ENCODE measurements around the gene PDE1C.

PDE1C gene

GRCh38 chr7:31935124-31936054, 134.8 kb downstream of the PDE1C start:
- DNase-seq: no peak

GRCh38 chr7:31934551-31934950, 135.7 kb downstream of the PDE1C start:
- no peak for DNase-seq

GRCh38 chr7:31933481-31933880, 136.7 kb downstream of the PDE1C start:
- no peak for DNase-seq

GRCh38 chr7:31926991-31927584, 143.1 kb downstream of the PDE1C start:
- DNase-seq: no peak

DNA sequence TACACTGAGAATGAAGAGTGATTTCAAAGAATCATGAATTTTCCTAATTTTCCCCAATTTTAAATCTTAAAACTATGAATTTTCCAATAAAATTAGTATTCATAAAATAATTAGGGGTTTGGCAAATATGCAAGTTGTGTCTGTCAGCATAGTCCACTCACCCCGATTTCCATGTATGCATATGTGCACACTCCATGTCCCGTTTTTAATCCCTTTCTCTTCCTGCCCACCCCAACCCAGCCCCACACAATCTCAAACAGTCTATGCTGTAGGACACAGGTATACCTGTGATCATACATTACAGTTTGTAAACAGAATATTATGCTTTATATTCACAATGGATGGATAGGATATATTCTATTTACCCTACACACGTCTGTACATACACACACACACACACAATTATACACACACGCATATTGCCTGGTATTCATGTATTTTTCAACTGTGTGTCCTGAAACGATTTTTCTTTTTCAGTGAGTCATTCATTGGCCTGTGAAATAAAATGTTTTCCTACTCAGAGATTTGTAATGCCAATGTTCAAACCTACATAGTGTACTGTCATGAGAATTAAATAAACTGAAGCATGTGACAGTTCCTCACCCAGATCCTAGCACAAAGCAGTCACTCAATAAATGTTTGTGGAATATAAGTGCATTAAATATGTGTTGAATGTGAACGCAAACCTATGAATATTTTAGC, 144.3 kb downstream of the PDE1C start:
- no peak for DNase-seq

DNA sequence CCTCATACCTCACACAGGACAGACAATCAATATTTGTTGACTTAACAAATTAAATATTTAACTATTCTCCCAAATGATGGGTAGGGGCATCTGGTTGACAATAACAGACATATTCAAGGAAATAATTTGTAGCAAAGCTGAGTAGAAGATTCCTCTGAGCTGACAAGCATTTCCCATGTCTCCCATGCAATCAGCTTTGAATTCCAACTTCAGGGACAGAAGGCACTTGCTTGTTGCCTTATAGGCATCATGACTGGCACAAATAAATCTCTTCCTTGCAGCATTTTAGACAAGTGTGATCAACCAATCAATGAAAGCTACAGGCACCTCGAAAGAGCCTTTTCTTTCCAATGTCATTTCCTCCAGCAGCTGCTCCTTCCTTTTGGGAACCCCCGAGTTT, 146.0 kb downstream of the PDE1C start:
- DNase-seq: no peak

DNA sequence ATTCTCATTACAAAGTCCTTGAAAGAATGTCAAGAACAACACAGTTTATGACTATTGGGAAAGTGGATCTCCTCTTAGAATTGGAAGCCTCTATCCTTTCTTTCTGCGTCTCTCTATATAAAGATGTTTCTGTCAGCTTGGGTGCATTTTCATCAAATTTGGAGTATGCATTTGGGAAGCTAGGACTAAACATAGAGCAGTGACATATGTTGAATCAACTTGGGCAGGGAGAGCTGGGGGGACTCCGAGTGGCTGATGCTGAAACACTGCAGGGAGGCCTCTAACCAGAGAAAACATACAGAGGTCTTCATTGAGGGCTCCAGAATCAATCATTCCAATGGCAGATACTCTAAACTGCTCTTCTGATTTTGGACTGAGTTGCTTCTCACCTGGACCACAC, 147.4 kb downstream of the PDE1C start:
- DNase-seq: no peak

DNA sequence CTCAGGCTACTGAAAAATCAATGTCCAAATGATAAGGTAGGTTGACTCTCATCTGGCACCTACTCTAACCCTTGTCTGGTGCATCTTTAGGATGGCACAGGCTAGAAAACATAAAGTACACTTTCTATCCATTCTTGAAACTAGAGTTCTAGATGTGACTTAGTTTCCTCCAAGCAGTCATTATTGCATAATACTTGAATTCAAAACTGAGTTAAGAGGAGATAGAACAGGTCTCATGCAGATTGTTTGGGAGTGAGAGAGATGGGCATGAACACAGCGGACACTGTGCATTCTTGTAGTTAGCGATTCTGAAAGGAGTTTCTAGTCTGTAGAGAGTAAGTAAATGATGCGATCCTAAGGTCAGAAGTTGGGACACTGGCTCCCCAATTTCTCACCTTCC, 149.2 kb downstream of the PDE1C start:
- no peak for DNase-seq

GRCh38 chr7:31919678-31920369, 150.4 kb downstream of the PDE1C start:
- no peak for DNase-seq

GRCh38 chr7:31918706-31919393, 151.4 kb downstream of the PDE1C start:
- DNase-seq: no peak

GRCh38 chr7:31917256-31917655, 153.0 kb downstream of the PDE1C start:
- DNase-seq: no peak

- no peak for DNase-seq
Observed at GRCh38 chr7:31910191-31910590, 160.0 kb downstream of the PDE1C start.

- no peak for DNase-seq
Observed at GRCh38 chr7:31906479-31907171, 163.6 kb downstream of the PDE1C start.

DNA sequence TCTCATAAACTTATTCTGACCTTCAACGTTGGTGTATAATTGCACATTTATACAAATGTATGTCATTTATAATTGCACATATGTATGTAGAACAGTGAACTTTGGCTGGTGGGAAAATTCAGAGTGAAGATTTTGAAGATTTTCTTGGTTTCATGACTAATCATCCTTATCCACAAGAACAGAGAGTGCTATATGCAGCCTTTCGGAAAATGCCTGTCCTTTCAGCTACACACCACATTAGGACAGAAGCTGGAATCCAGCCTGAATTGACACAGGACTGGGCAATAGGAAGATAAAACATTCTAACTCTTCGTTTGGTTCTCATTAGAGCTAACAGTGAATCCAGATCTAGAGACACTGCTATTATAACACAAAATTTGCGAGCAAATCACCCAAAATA, 166.2 kb downstream of the PDE1C start:
- no peak for DNase-seq

GRCh38 chr7:31899356-31899927, 170.8 kb downstream of the PDE1C start:
- no peak for DNase-seq

DNA sequence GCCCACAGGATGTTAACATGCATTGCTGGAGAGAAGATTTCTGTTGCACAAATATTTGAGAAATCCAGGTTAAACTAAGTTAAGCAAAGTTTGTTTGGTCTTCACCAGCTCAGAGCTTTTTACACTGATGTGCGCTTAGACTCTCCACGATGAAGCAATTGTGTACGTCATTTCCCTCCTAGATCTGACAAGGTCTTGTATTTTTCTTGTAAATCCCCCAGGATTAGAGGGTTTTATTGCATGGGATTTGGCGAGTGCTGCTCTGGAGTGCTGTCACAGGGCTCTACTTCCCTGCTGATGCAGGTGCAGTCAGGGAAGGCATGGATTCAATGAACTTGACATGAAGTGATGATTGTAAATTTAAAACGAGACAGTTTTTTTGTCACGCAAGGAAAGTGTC, 173.3 kb downstream of the PDE1C start:
- DNase-seq: no peak

DNA sequence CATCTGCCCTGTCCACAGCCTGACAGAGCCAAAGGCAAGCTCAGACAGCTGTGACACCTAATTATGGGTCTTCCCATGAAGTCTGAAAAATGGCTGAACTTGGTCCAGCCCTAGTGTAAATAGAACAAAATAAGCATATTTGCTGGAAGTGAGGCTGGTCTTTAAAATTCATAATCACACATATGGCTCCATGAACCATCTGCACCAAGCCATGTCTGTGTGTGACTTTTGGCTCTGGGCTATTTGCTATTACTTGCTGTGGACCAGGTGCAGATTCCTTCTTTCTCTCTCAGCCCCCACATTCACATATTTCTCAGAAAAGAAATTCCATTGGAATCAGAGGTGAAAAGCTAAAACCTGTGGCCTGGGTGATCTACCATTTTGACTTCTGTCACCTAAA, 175.9 kb downstream of the PDE1C start:
- DNase-seq: no peak

GRCh38 chr7:31893365-31893764, 176.8 kb downstream of the PDE1C start:
- no peak for DNase-seq

- DNase-seq: no peak
Observed at GRCh38 chr7:31892099-31892829, 177.9 kb downstream of the PDE1C start.

DNA sequence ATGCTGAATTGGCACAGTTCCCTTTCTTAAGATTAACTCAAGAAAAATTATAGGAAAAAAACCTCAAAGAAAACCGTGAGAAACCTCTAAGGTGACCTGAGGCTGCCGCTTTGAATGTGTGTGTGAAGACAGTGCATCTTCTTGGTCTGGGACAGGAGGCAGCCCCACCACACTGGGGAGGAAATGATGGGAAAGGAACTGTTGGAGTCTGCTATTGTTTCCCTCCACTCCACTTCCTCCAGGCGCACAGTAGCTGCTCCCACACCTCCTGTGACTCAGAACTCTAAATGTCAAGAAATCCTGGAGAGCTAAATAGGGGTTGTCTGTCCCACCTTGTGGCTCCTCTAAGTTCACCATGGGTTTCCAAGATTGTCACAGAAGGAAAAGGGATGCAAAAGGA, 179.4 kb downstream of the PDE1C start:
- no peak for DNase-seq

DNA sequence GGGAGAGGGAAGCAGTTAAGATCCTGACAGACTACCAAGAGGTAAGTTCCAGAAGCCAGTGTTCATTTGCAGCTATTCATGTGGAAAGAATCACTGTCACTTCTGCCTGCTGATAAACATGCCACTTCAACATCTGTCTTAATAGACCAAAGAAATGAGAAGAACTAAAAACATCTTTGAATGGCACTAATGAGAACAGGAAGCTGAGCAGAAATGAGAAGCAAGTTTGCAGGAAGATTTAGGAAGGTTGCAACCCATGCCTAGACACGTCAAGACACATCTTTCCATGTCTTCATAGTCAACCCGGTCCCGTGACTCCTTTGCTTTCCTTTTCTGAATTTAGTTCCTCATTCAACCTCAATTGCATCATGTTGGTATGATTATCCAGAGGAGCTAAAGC, 180.0 kb downstream of the PDE1C start:
- DNase-seq: no peak
